Testis (tissue), 3 donors: ENCODE data around the gene AKIP1. TPM values are rescaled to one million over a fixed set of nuclear protein-coding genes. Genes with fewer than 3 reads are reported as not detected.

Experiments used
- DNase-seq: peaks from one replicate; pipeline ENCODE4 v3.0.0-alpha.2; 2019
- H3K27ac ChIP-seq, 2 donors: fragments of 200-600 bp; sonication (generic); one replicate each; pipeline ENCODE4 v1.5.1; 2019
- H3K27me3 ChIP-seq: fragments of 200-600 bp; sonication (generic); one replicate; pipeline ENCODE4 v1.5.1; 2019
- H3K36me3 ChIP-seq: fragments of 200-600 bp; sonication (generic); one replicate; pipeline ENCODE4 v1.5.1; 2017; ENCODE audit warnings: low read depth; ENCODE audit errors: missing control alignments
- H3K4me1 ChIP-seq: fragments of 200-600 bp; sonication (generic); one replicate; pipeline ENCODE4 v1.5.1; 2019
- H3K4me3 ChIP-seq, 2 donors: fragments of 200-600 bp; sonication (generic); one replicate each; pipeline ENCODE4 v1.5.1; 2017 to 2019
- H3K9me3 ChIP-seq: fragments of 200-600 bp; sonication (generic); one replicate; pipeline ENCODE4 v1.5.1; 2017
- POLR2A ChIP-seq: fragments of 450-650 bp; IDR thresholded peaks from one replicate; pipeline ENCODE4 v1.6.1; 2017; ENCODE audit warnings: antibody characterized with exemption, mild to moderate bottlenecking, moderate library complexity
- WGBS, 2 donors: methylation state at CpG; one replicate each; pipeline ENCODE4 v1.1.5; 2018; 5-methylcytosine and 5-hydroxymethylcytosine counted together
- intact Hi-C: fragments of 100-400 bp; cut with DNase I; formaldehyde crosslinking; loops from one replicate; pipeline ENCODE4 v1.15.1; 2023; ENCODE audit warnings: low total_unique reads
- polyA plus RNA-seq: library from polyadenylated mRNA; stranded (reverse); fragments of 350-450 nt; fragmentation: Illumina TruSeq; extraction: RNeasy Lipid Tissue Mini Kit (QIAGEN cat#74804); gene quantifications from one replicate; pipeline ENCODE4 v1.2.3, GENCODE V29; 2014; ENCODE audit warnings: low read depth, low replicate concordance; ENCODE audit not compliant: insufficient read depth
- total RNA-seq, 2 donors: library from RNA; depleted of rRNA; stranded (reverse); fragments of >200 nt; gene quantifications; one replicate each; pipeline ENCODE4 v1.2.3, GENCODE V29; 2016
- TF ChIP-seq, protein P1 (sequence below), 3 experiments: fragments of 450-650 bp in 2 of 3; fragments of 200-600 bp in 1 of 3; sonication (generic) in 1 of 3; IDR thresholded peaks; one replicate each; pipeline ENCODE4 v1.5.1; 2016 to 2019; ENCODE audit warnings: antibody characterized with exemption in 3 of 3, mild to moderate bottlenecking in 2 of 3, moderate library complexity in 1 of 3

AKIP1 gene
- total and polyA plus RNA-seq, 3 donors from 2014 or later: 30.9 to 40.4 (median 38.5) TPM

- Histone ChIP-seq H3K36me3 (no peaks in the 10 kb centered on the region), H3K27me3 (no peaks in the 10 kb centered on the region), H3K4me1 (no peaks in the 10 kb centered on the region), H3K27ac (no peak overlapping the region), H3K9me3 (no peaks in the 10 kb centered on the region), H3K4me3 (no peak overlapping the region)
- TF ChIP-seq POLR2A: no peak
- TF ChIP-seq, protein P1, sequence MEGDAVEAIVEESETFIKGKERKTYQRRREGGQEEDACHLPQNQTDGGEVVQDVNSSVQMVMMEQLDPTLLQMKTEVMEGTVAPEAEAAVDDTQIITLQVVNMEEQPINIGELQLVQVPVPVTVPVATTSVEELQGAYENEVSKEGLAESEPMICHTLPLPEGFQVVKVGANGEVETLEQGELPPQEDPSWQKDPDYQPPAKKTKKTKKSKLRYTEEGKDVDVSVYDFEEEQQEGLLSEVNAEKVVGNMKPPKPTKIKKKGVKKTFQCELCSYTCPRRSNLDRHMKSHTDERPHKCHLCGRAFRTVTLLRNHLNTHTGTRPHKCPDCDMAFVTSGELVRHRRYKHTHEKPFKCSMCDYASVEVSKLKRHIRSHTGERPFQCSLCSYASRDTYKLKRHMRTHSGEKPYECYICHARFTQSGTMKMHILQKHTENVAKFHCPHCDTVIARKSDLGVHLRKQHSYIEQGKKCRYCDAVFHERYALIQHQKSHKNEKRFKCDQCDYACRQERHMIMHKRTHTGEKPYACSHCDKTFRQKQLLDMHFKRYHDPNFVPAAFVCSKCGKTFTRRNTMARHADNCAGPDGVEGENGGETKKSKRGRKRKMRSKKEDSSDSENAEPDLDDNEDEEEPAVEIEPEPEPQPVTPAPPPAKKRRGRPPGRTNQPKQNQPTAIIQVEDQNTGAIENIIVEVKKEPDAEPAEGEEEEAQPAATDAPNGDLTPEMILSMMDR (IDR thresholded peaks at IDR 0.05): no peak
- 83 to 89% methylated on average over 4 of the region's 4 CpGs for WGBS, 2 donors
- no peak for DNase-seq
- intact Hi-C loops: no loop called here
Observed at GRCh38 chr11:8947230-8947943, 36.4 kb downstream of the AKIP1 start.

DNA sequence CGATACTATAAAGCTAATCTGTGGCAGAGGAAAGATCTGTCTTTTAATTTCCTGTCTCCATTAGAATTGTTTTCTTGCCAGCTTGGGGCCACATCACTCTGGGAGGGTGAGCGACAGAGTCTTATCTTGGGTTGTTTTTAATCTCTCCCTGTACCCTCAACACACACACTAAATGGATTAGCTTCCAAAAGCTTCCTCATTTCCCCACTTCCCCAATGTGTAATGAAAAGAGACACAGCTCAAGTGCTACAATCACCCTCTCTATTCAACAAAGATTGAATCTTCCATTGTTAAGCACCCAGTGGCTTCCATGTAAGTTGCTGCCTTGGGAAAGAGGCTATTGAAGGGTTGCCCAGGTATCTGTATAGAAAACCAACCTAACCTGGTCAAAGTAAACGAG is 37.9 kb downstream of the AKIP1 start:
- no peaks in the 10 kb centered on the region for H3K4me1 ChIP-seq
- intact Hi-C loops: no loop called here
- no peaks in the 10 kb centered on the region for H3K36me3 ChIP-seq
- H3K27me3 ChIP-seq: no peaks in the 10 kb centered on the region
- no peak for DNase-seq
- no peak overlapping the region for H3K4me3 ChIP-seq
- TF ChIP-seq POLR2A: no peak
- TF ChIP-seq, protein P1 (IDR thresholded peaks at IDR 0.05): no peak
- H3K27ac ChIP-seq: no peak overlapping the region
- 81% methylated on average over 3 of the region's 3 CpGs for WGBS, 2 donors
- no peaks in the 10 kb centered on the region for H3K9me3 ChIP-seq

DNA sequence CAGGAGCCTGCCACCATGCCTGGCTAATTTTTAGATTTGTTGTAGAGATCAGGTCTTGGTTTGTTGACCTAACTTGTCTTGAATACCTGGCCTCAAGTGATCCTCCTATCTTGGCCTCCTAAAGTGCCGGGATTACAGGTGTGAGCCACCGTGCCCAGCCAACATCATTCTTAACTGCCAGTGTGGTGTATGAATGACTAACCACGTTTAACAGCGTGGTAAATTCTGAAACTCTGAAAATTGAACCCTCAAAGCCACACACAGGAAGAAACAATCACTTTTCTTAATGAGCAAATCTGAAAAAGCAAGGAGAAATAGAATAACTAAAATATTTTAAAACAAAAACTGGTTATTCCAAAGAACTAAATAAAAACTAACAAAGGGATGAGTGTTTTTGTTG is 45.9 kb downstream of the AKIP1 start:
- Histone ChIP-seq H3K27ac (no peak overlapping the region), H3K9me3 (no peaks in the 10 kb centered on the region), H3K27me3 (no peaks in the 10 kb centered on the region), H3K36me3 (no peaks in the 10 kb centered on the region), H3K4me1 (peaks cover 8% of the 10 kb centered on the region), H3K4me3 (no peak overlapping the region)
- TF ChIP-seq POLR2A: no peak
- TF ChIP-seq, protein P1 (IDR thresholded peaks at IDR 0.05): no peak
- intact Hi-C loops: no loop called here
- WGBS, 2 donors: 97% methylated on average over 4 of the region's 4 CpGs
- no peak for DNase-seq

DNA sequence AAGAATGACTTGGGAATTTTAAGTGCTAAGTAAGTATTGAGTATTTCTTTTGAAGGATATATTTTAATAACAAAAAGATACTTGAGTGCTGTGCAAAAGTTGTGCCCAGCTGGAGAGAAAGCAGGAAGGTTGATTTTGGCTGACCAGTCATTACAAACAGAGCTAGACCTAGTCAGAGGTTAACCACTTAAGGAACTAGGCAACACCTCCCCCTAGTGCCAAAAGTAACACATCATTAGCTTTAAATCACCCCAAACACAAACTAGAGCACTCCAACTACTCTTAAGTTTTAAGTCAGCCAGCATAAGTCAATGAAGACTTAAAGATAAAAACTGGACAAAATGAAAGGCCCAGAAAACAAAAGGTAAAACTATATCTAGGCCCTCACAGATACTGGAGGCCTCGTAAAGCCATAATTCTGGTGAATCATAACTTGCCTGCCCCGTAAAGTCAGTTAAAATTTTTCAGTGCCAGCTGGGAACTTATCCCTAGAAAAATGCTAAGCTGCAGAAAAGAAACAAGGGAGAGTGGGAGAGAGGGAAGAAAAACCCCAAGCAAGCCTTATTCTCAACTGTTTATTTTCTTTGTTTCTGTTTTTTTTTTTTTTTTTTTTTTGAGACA is 48.7 kb downstream of the AKIP1 start:
- DNase-seq: peak; percentile 51
- H3K27me3 ChIP-seq: no peaks in the 10 kb centered on the region
- H3K4me3 ChIP-seq: no peak overlapping the region
- H3K4me1 ChIP-seq: peaks cover 22% of the 10 kb centered on the region
- no peaks in the 10 kb centered on the region for H3K36me3 ChIP-seq
- no peak for TF ChIP-seq POLR2A
- TF ChIP-seq, protein P1 (IDR thresholded peaks at IDR 0.05): peak; percentile 46 to 55 (median 52)
- H3K27ac ChIP-seq: peak overlapping the region in 1 of 2 donors; percentile 69
- intact Hi-C loops: loop anchor here (10.0 kb wide), 1 partner anchor 275 kb away; the partner anchor contains the start of genes RPL27A and TRIM66
- WGBS, 2 donors: 13 to 43% methylated on average over 2 of the region's 2 CpGs
- H3K9me3 ChIP-seq: no peaks in the 10 kb centered on the region
